Nephron progenitor cell (in vitro differentiated cells): Measurements from ENCODE around the gene TM9SF4.
A peak's percentile ranks its signal among the peaks of the same experiment; 100 is the strongest.

Source experiments
- DNase-seq: peaks from one replicate; pipeline ENCODE4 v3.0.0; 2021
- H3K27ac Mint-ChIP-seq: 2 replicates; pipeline ENCODE4 v1.8.0; 2021; ENCODE audit warnings: mild to moderate bottlenecking, moderate library complexity, mixed read lengths
- H3K27me3 Mint-ChIP-seq: 2 replicates; pipeline ENCODE4 v1.8.0; 2021; ENCODE audit warnings: mild to moderate bottlenecking, low read depth, mixed read lengths; ENCODE audit not compliant: poor library complexity
- H3K36me3 Mint-ChIP-seq: 2 replicates; pipeline ENCODE4 v1.8.0; 2021; ENCODE audit warnings: low read depth, mixed read lengths
- H3K4me1 Mint-ChIP-seq: 2 replicates; pipeline ENCODE4 v1.8.0; 2021; ENCODE audit warnings: mixed read lengths
- H3K4me3 Mint-ChIP-seq: 2 replicates; pipeline ENCODE4 v1.8.0; 2021; ENCODE audit warnings: mild to moderate bottlenecking, moderate library complexity, mixed read lengths
- H3K9me3 Mint-ChIP-seq: 2 replicates; pipeline ENCODE4 v1.8.0; 2021; ENCODE audit warnings: mild to moderate bottlenecking, moderate library complexity, mixed read lengths
- CTCF ChIP-seq: fragments of 200-600 bp; sonication (generic); IDR thresholded peaks from 2 replicates; pipeline ENCODE4 v1.5.0; 2021; ENCODE audit warnings: antibody characterized with exemption

Gene TM9SF4

DNA sequence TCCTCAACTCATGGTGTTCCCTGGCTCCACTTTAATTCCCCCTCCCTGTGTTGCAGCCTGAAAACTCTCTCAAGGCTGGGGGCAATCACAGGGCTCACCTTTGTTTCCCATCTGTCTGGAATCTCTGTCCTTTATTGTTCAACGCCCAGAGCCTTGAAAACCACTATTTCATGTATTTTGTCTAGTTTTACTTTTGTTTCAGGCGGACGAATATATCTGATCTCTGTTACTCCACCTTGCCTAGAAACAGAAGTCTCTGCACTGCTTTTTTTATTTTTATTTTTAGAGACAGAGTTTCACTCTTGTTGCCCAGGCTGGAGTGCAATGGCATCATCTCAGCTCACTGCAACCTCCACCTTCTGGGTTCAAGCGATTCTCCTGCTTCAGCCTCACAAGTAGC is 70.4 kb downstream of the TM9SF4 start:
- Mint-ChIP-seq H3K4me3 (no peak overlapping the region), H3K27me3 (no peaks in the 10 kb centered on the region), H3K27ac (peak overlapping the region; percentile 72), H3K36me3 (peaks cover 21% of the 10 kb centered on the region), H3K4me1 (peaks cover under 1% of the 10 kb centered on the region), H3K9me3 (peaks cover 16% of the 10 kb centered on the region)
- no peak for DNase-seq
- no peak for TF ChIP-seq CTCF

- H3K9me3 Mint-ChIP-seq = peaks cover 15% of the 10 kb centered on the region
- H3K4me1 Mint-ChIP-seq = peaks cover 9% of the 10 kb centered on the region
- DNase-seq = no peak
- H3K27ac Mint-ChIP-seq = no peak overlapping the region
- no peak overlapping the region for H3K4me3 Mint-ChIP-seq
- H3K27me3 Mint-ChIP-seq = no peaks in the 10 kb centered on the region
- H3K36me3 Mint-ChIP-seq = peaks cover 25% of the 10 kb centered on the region
- no peak for TF ChIP-seq CTCF
These were observed 72.1 kb downstream of the TM9SF4 start for GRCh38 chr20:32181606-32182005.

DNA sequence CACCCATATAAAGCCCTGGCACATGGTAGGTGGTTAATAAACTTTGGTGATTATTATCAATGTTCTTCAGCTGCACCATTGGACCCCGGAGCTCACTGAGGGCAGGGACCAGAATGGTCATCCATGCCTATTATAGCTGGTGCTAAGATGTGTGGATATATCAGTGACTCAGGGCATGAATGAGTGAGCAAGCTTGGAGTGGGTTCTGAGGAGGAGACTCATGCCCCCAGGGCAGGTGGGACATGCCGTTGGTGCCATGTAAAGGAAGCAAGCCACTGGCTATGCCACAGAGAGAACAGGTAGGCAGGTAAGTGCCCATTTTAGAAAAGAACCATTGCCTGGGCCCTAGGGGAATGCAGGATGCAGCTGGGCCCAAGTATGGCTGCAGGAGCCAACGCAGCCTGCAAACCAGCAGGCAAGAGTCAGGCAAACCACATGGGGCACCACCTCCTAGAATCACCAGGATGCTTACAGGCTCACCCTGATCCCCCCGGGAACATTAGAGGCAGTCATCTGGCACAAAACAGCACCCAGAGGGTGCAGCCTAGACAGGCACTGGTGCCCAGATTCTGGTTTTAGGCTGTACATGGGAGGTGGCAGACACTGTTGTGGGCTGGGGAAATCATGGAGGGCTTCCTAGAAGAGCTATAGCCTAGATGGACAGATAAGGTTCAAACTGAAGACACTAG is 74.6 kb downstream of the TM9SF4 start:
- peaks cover 16% of the 10 kb centered on the region for H3K36me3 Mint-ChIP-seq

GRCh38 chr20:32184961-32185603 is 75.6 kb downstream of the TM9SF4 start:
- H3K4me3 Mint-ChIP-seq = no peak overlapping the region
- no peak for DNase-seq
- no peak overlapping the region for H3K27ac Mint-ChIP-seq
- H3K36me3 Mint-ChIP-seq = peaks cover 15% of the 10 kb centered on the region
- H3K9me3 Mint-ChIP-seq = no peaks in the 10 kb centered on the region
- peaks cover 30% of the 10 kb centered on the region for H3K4me1 Mint-ChIP-seq
- no peak for TF ChIP-seq CTCF
- H3K27me3 Mint-ChIP-seq = no peaks in the 10 kb centered on the region

More for the DNA sequence above, 74.6 kb downstream of the TM9SF4 start:
- no peaks in the 10 kb centered on the region for H3K27me3 Mint-ChIP-seq
- H3K4me3 Mint-ChIP-seq = no peak overlapping the region
- no peak for DNase-seq
- H3K27ac Mint-ChIP-seq = no peak overlapping the region
- H3K4me1 Mint-ChIP-seq = peaks cover 23% of the 10 kb centered on the region
- no peak for TF ChIP-seq CTCF
- H3K9me3 Mint-ChIP-seq = no peaks in the 10 kb centered on the region

GRCh38 chr20:32186506-32186905 is 77.0 kb downstream of the TM9SF4 start:
- H3K9me3 Mint-ChIP-seq = no peaks in the 10 kb centered on the region
- peaks cover 15% of the 10 kb centered on the region for H3K36me3 Mint-ChIP-seq
- H3K4me3 Mint-ChIP-seq = no peak overlapping the region
- DNase-seq = no peak
- H3K27ac Mint-ChIP-seq = no peak overlapping the region
- TF ChIP-seq CTCF = no peak
- no peaks in the 10 kb centered on the region for H3K27me3 Mint-ChIP-seq
- peaks cover 42% of the 10 kb centered on the region for H3K4me1 Mint-ChIP-seq
